Measurements from ENCODE around the gene TATDN3. TPM values are rescaled to one million over a fixed set of nuclear protein-coding genes. Genes with fewer than 3 reads are reported as not detected.

TATDN3 gene
- total RNA-seq, 1 donor from 2014 or later, result 21.7 TPM

DNA sequence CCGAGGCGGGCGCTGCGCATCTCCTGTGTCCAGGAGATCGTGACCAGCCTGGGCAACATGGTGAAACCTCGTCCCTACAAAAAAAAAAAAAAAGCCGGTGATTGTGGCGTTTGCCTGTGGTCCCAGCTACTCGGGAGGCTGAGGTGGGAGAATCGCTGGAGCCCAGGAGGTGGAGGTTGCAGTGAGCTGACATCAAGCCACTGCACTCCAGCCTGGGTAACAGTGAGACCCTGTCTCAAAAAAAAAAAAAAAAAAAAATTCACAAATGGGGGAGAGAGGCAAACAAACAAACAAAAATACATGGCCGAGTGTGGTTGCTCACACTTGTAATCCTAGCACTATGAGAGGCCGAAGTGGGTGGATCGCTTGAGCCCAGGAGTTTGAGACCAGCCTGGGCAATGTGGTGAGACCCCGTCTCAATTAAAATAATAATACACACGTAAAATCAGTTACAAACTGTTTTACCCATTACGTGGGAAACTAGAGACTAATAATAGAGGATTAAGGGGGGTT is 758 bp downstream of the TATDN3 start:
- Histone ChIP-seq H3K4me3 (ENCODE audit: low read depth, low read length) (peak overlapping the region; percentile 74), H3K27me3 (ENCODE audit: control insufficient read depth, insufficient read depth, low read length) (no peaks in the 10 kb centered on the region), H3K36me3 (ENCODE audit: control insufficient read depth, insufficient read depth, low read length) (no peaks in the 10 kb centered on the region)
- DNase-seq (ENCODE audit: low read depth), result no peak
- TF ChIP-seq, protein P1, sequence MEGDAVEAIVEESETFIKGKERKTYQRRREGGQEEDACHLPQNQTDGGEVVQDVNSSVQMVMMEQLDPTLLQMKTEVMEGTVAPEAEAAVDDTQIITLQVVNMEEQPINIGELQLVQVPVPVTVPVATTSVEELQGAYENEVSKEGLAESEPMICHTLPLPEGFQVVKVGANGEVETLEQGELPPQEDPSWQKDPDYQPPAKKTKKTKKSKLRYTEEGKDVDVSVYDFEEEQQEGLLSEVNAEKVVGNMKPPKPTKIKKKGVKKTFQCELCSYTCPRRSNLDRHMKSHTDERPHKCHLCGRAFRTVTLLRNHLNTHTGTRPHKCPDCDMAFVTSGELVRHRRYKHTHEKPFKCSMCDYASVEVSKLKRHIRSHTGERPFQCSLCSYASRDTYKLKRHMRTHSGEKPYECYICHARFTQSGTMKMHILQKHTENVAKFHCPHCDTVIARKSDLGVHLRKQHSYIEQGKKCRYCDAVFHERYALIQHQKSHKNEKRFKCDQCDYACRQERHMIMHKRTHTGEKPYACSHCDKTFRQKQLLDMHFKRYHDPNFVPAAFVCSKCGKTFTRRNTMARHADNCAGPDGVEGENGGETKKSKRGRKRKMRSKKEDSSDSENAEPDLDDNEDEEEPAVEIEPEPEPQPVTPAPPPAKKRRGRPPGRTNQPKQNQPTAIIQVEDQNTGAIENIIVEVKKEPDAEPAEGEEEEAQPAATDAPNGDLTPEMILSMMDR (IDR thresholded peaks at IDR 0.05; ENCODE audit: insufficient read depth, low read length, poor library complexity, severe bottlenecking), result no peak

DNA sequence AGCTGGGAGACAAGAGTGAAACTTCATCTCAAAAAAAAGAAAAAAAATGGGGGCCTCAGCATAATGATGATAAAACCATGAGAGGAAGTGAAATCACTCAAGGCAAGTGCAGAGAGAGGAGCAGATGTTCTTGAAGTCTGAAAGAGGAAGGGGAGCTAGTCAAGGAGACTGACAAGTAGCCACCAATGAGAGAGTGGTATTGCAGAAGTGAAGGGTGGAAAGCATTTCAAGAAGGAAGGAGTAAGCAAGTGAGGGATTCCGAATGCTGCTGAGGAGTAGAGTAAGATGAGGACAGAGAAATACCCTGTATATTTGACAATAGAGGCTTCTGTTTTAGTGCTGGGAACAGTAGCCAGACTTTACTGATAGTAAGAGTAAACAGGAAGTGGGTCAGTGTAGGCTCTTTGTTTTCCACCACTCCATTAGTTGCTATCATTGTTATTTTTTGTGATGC is 2.9 kb downstream of the TATDN3 start:
- no peak for DNase-seq (ENCODE audit: low read depth)
- Histone ChIP-seq H3K4me3 (ENCODE audit: low read depth, low read length) (no peak overlapping the region), H3K36me3 (ENCODE audit: control insufficient read depth, insufficient read depth, low read length) (no peaks in the 10 kb centered on the region), H3K27me3 (ENCODE audit: control insufficient read depth, insufficient read depth, low read length) (no peaks in the 10 kb centered on the region)
- TF ChIP-seq, protein P1 (IDR thresholded peaks at IDR 0.05; ENCODE audit: insufficient read depth, low read length, poor library complexity, severe bottlenecking), result no peak

DNA sequence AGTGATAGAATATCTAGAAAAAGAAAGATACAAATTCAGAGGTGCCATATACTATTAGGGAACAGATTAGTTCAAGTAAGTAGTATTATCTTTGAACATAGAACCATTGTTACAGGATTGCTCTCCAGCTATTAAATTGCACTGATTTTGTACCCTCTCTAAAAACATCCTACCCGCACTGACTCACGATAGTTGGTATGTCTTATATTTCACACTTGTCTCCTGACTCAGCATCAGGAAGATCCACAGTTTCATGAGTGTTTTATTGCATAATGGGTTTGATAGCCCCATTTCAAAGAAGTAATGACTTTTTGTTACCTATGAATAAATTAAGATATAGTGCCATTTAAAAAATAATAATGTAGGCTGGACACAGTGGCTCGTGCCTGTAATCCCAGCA is 6.0 kb downstream of the TATDN3 start:
- Histone ChIP-seq H3K4me3 (ENCODE audit: low read depth, low read length) (no peak overlapping the region), H3K36me3 (ENCODE audit: control insufficient read depth, insufficient read depth, low read length) (no peaks in the 10 kb centered on the region), H3K27me3 (ENCODE audit: control insufficient read depth, insufficient read depth, low read length) (no peaks in the 10 kb centered on the region)
- TF ChIP-seq, protein P1 (IDR thresholded peaks at IDR 0.05; ENCODE audit: insufficient read depth, low read length, poor library complexity, severe bottlenecking), result no peak
- DNase-seq (ENCODE audit: low read depth), result no peak

DNA sequence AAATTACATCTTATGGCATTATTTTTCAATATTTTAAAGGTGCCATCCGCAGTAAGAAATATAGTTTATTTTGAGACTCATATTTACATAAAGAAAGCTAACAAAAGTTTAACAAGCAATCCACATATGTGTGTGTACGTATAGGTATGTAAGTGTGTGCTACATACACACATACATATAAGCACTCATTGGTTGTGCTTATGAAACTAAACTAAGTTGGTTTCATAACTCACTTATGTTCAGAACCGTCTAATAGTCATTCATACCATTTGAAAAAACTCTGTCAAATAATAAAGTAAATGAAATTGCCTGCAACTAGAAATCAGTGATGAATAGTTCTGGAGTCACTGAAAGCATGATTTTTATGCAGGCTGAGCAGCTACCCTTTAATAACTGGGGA is 14.1 kb downstream of the TATDN3 start:
- DNase-seq (ENCODE audit: low read depth), result no peak
- Histone ChIP-seq H3K36me3 (ENCODE audit: control insufficient read depth, insufficient read depth, low read length) (no peaks in the 10 kb centered on the region), H3K4me3 (ENCODE audit: low read depth, low read length) (no peak overlapping the region), H3K27me3 (ENCODE audit: control insufficient read depth, insufficient read depth, low read length) (no peaks in the 10 kb centered on the region)
- TF ChIP-seq, protein P1 (IDR thresholded peaks at IDR 0.05; ENCODE audit: insufficient read depth, low read length, poor library complexity, severe bottlenecking), result no peak

DNA sequence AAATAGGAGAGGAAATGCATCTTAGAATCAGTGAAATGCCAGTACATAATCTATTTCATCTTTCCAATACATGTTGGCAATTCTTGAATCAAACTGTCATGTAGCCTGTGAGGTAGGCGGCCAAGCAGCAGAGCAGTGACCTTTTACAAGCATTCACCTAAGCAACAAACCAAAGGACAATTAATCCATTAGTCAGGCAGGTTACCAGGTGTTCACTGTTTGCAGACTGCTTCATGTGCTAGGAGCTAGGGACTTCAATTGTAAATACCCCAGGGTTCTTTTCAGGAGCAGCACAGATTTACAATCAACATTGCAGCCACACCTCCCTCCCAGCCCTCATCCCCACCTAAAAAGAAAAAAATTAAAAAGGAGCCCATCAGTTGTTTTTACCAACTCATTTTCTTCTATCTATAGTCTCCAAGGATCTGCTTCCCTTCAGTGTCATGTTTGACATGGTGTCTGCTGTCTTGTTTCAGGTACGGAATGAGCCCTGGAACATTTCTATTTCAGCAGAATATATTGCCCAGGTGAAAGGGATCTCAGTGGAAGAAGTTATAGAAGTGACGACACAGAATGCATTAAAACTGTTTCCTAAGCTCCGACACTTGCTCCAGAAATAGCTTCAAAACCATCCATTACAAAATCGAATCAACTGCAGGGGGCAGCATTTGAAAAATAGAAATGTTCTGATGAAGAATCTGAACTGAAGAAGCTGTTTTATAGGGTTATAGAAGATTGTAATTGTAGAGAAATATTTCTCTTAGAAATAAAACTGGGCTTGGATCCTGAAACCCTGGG is 23.0 kb downstream of the TATDN3 start:
- Histone ChIP-seq H3K27me3 (ENCODE audit: control insufficient read depth, insufficient read depth, low read length) (no peaks in the 10 kb centered on the region), H3K36me3 (ENCODE audit: control insufficient read depth, insufficient read depth, low read length) (no peaks in the 10 kb centered on the region), H3K4me3 (ENCODE audit: low read depth, low read length) (no peak overlapping the region)
- DNase-seq (ENCODE audit: low read depth), result no peak
- TF ChIP-seq, protein P1 (IDR thresholded peaks at IDR 0.05; ENCODE audit: insufficient read depth, low read length, poor library complexity, severe bottlenecking), result peak; percentile 32
